Gastrocnemius medialis (tissue), 4 donors: Measurements from ENCODE around the gene CHL1.

ENCODE experiments used
- CTCF ChIP-seq, 5 experiments: fragments of 450-650 bp in 3 of 5; fragments of 200-600 bp in 2 of 5; sonication (generic) in 2 of 5; IDR thresholded peaks in 4 of 5; conservative IDR thresholded peaks in 1 of 5; 1 replicate in 4 of 5; 2 replicates in 1 of 5; pipeline ENCODE4 v1.5.1; 2016 to 2019; ENCODE audit warnings: antibody characterized with exemption in 5 of 5, mild to moderate bottlenecking in 3 of 5, moderate library complexity in 3 of 5
- POLR2A ChIP-seq, 2 donors: fragments of 450-650 bp; IDR thresholded peaks; one replicate each; pipeline ENCODE4 v1.6.1; 2017; ENCODE audit warnings: antibody characterized with exemption in 2 of 2, mild to moderate bottlenecking in 2 of 2, moderate library complexity in 2 of 2

GRCh38 chr3:458653-459310 is 262.2 kb downstream of the CHL1 start:
- no peak for TF ChIP-seq CTCF (IDR thresholded peaks at IDR 0.05 in 4 of 5, conservative IDR thresholded peaks at IDR 0.05 in 1 of 5)
- no peak for TF ChIP-seq POLR2A (IDR thresholded peaks at IDR 0.05)
